Neural progenitor cell (in vitro differentiated cells): ENCODE data around the gene OGG1.
A peak's percentile ranks its signal among the peaks of the same experiment; 100 is the strongest.

Experiments
- EZH2 ChIP-seq: fragments of 200-600 bp; sonication (generic); IDR thresholded peaks from 2 replicates; pipeline ENCODE4 v1.6.1; 2017; ENCODE audit warnings: antibody characterized with exemption, mild to moderate bottlenecking, moderate library complexity
- EZH2phosphoT487 ChIP-seq: fragments of 200-600 bp; sonication (generic); IDR thresholded peaks from 2 replicates; pipeline ENCODE4 v1.6.1; 2017; ENCODE audit warnings: antibody characterized with exemption
- TF ChIP-seq, protein P1 (sequence below): fragments of 200-600 bp; sonication (generic); IDR thresholded peaks from 2 replicates; pipeline ENCODE4 v1.5.1; 2017; ENCODE audit warnings: antibody characterized with exemption, mild to moderate bottlenecking

- TF ChIP-seq, protein P1, sequence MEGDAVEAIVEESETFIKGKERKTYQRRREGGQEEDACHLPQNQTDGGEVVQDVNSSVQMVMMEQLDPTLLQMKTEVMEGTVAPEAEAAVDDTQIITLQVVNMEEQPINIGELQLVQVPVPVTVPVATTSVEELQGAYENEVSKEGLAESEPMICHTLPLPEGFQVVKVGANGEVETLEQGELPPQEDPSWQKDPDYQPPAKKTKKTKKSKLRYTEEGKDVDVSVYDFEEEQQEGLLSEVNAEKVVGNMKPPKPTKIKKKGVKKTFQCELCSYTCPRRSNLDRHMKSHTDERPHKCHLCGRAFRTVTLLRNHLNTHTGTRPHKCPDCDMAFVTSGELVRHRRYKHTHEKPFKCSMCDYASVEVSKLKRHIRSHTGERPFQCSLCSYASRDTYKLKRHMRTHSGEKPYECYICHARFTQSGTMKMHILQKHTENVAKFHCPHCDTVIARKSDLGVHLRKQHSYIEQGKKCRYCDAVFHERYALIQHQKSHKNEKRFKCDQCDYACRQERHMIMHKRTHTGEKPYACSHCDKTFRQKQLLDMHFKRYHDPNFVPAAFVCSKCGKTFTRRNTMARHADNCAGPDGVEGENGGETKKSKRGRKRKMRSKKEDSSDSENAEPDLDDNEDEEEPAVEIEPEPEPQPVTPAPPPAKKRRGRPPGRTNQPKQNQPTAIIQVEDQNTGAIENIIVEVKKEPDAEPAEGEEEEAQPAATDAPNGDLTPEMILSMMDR: peak; percentile 44
- no peak for TF ChIP-seq EZH2
- TF ChIP-seq EZH2phosphoT487: no peak
These were observed 50.8 kb downstream of the OGG1 start for GRCh38 chr3:9800529-9800928.
